ENCODE results near the gene KRTAP10-12.

- TF ChIP-seq CENPBD1 (CRISPR knock-in tag; IDR thresholded peaks at IDR 0.05; ENCODE audit: borderline replicate concordance, low read depth) (no peak), ZFX (CRISPR knock-in tag; IDR thresholded peaks at IDR 0.05; ENCODE audit: low read depth) (no peak), ZFYVE20 (CRISPR knock-in tag; IDR thresholded peaks at IDR 0.05; ENCODE audit: borderline replicate concordance, low read depth) (no peak), SUZ12 (IDR thresholded peaks at IDR 0.05; ENCODE audit: low read depth, low read length) (no peak), ZBTB33 (CRISPR knock-in tag; IDR thresholded peaks at IDR 0.05) (no peak), ZSCAN25 (CRISPR knock-in tag; IDR thresholded peaks at IDR 0.05) (no peak), PCBP1 (IDR thresholded peaks at IDR 0.05; ENCODE audit: borderline replicate concordance, low read depth, low read length) (no peak), CTCF (CRISPR knock-in tag; IDR thresholded peaks at IDR 0.05) (no peak), CCAR2 (optimal IDR thresholded peaks at IDR 0.05; ENCODE audit: low read depth, low read length) (no peak), U2AF1 (optimal IDR thresholded peaks at IDR 0.05; ENCODE audit: low read depth, low read length) (no peak), ZNF343 (CRISPR knock-in tag; IDR thresholded peaks at IDR 0.05) (no peak)
- TF ChIP-seq, protein P1, sequence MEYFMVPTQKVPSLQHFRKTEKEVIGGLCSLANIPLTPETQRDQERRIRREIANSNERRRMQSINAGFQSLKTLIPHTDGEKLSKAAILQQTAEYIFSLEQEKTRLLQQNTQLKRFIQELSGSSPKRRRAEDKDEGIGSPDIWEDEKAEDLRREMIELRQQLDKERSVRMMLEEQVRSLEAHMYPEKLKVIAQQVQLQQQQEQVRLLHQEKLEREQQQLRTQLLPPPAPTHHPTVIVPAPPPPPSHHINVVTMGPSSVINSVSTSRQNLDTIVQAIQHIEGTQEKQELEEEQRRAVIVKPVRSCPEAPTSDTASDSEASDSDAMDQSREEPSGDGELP (IDR thresholded peaks at IDR 0.05; ENCODE audit: borderline replicate concordance, low read depth) = no peak
Measured at GRCh38 chr21:44706706-44707581, 10.0 kb downstream of the KRTAP10-12 start.
